Ishikawa (cell line): ENCODE results near the gene ACTR1A.

ENCODE experiments used
- CEBPB ChIP-seq: IDR thresholded peaks from 2 replicates; pipeline ENCODE4 v1.6.1; 2012
- CREB1 ChIP-seq: IDR thresholded peaks from 2 replicates; pipeline ENCODE4 v1.6.1; 2012; ENCODE audit warnings: low read depth
- EGR1 ChIP-seq: IDR thresholded peaks from 2 replicates; pipeline ENCODE4 v1.6.1; 2012
- EP300 ChIP-seq: IDR thresholded peaks from 2 replicates; pipeline ENCODE4 v1.6.1; 2012; ENCODE audit warnings: borderline replicate concordance
- FOXM1 ChIP-seq: IDR thresholded peaks from 2 replicates; pipeline ENCODE4 v1.6.1; 2012; ENCODE audit warnings: low read depth, borderline replicate concordance
- MAX ChIP-seq: IDR thresholded peaks from 2 replicates; pipeline ENCODE4 v1.6.1; 2012
- NFIC ChIP-seq: IDR thresholded peaks from 2 replicates; pipeline ENCODE4 v1.6.1; 2012
- RAD21 ChIP-seq: IDR thresholded peaks from 2 replicates; pipeline ENCODE4 v1.6.1; 2012; ENCODE audit warnings: low read depth
- REST ChIP-seq: IDR thresholded peaks from 2 replicates; pipeline ENCODE4 v1.6.1; 2012; ENCODE audit warnings: low read depth, mild to moderate bottlenecking
- TAF1 ChIP-seq: IDR thresholded peaks from 2 replicates; pipeline ENCODE4 v1.6.1; 2012; ENCODE audit warnings: low read depth, mild to moderate bottlenecking
- TCF12 ChIP-seq: IDR thresholded peaks from 2 replicates; pipeline ENCODE4 v1.6.1; 2012; ENCODE audit warnings: low read depth
- TEAD4 ChIP-seq: IDR thresholded peaks from 2 replicates; pipeline ENCODE4 v1.6.1; 2012
- USF1 ChIP-seq: IDR thresholded peaks from 2 replicates; pipeline ENCODE4 v1.6.1; 2012
- YY1 ChIP-seq: IDR thresholded peaks from 2 replicates; pipeline ENCODE4 v1.6.1; 2012; ENCODE audit warnings: low read depth
- ZBTB7A ChIP-seq: IDR thresholded peaks from 2 replicates; pipeline ENCODE4 v1.6.1; 2012; ENCODE audit warnings: low read depth

ACTR1A gene

GRCh38 chr10:102473445-102474331 is 28.8 kb downstream of the ACTR1A start:
- TF ChIP-seq RAD21 = no peak
- TF ChIP-seq REST = no peak
- TF ChIP-seq FOXM1 = no peak
- TF ChIP-seq CEBPB = no peak
- no peak for TF ChIP-seq TCF12
- TF ChIP-seq TAF1 = no peak
- TF ChIP-seq TEAD4 = no peak
- no peak for TF ChIP-seq YY1
- no peak for TF ChIP-seq CREB1
- no peak for TF ChIP-seq EGR1
- TF ChIP-seq EP300 = no peak
- TF ChIP-seq ZBTB7A = no peak
- TF ChIP-seq NFIC = no peak
- TF ChIP-seq MAX = no peak

- TF ChIP-seq FOXM1 (no peak), RAD21 (no peak)
Measured at GRCh38 chr10:102470579-102471546, 31.6 kb downstream of the ACTR1A start.

GRCh38 chr10:102468683-102469082 is 33.8 kb downstream of the ACTR1A start:
- TF ChIP-seq MAX (no peak), TAF1 (no peak), TCF12 (no peak), TEAD4 (no peak), YY1 (no peak), EP300 (no peak), EGR1 (no peak), NFIC (no peak), FOXM1 (no peak), CEBPB (no peak), ZBTB7A (no peak), REST (no peak), RAD21 (no peak), USF1 (no peak), CREB1 (no peak)

GRCh38 chr10:102467971-102468438 is 34.5 kb downstream of the ACTR1A start:
- TF ChIP-seq FOXM1 (no peak), ZBTB7A (no peak), TAF1 (no peak)

GRCh38 chr10:102467318-102467717 is 35.2 kb downstream of the ACTR1A start:
- TF ChIP-seq FOXM1 (no peak), RAD21 (no peak)

- TF ChIP-seq CEBPB (no peak), TCF12 (no peak), YY1 (no peak), USF1 (no peak), NFIC (no peak), MAX (no peak), ZBTB7A (no peak), EGR1 (no peak), RAD21 (no peak), TEAD4 (no peak)
Measured at GRCh38 chr10:102465466-102465865, 37.0 kb downstream of the ACTR1A start.
